Measurements from ENCODE around the gene TAS2R40. TPM values are rescaled to one million over a fixed set of nuclear protein-coding genes. Genes with fewer than 3 reads are reported as not detected.

The TAS2R40 gene
- total and polyA plus RNA-seq, 12 donors: not detected

DNA sequence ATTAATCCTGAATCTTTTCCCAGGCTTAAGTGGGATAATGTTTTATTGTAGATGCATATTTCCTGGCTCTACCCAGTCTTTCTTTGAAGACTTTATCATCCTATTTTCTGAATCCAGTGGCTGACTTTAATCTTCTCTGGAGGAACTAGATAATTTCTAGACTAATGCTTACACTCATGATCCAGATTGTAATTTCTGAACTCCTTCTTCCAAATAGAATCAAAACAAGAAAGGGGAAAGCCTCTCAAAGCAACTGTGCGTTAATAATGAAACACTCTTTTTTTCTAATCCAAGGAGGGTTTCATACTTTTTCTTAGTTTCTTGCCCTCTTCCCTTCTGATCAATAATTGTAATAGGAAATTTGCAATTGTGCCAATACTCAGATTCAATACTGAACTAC, 49.4 kb downstream of the TAS2R40 start:
- WGBS, 4 donors: 91 to 95% (median 93%) methylated on average over 1 of the region's 1 CpG
- Histone ChIP-seq H3K4me3 (no peak overlapping the region), H3K9me3 (replicated peaks in 1 of 3) (no peaks in the 10 kb centered on the region), H3K27ac (no peak overlapping the region), H3K27me3 (no peaks in the 10 kb centered on the region), H3K36me3 (replicated peaks in 1 of 2) (peaks cover 0 to 35% of the 10 kb centered on the region in 2 donors), H3K4me1 (replicated peaks in 1 of 2) (no peaks in the 10 kb centered on the region)
- intact Hi-C loops (cut with DNase I): no loop called here
- DNase-seq: no peak
- no peak for TF ChIP-seq POLR2A (IDR thresholded peaks at IDR 0.05)
- TF ChIP-seq, protein P1, sequence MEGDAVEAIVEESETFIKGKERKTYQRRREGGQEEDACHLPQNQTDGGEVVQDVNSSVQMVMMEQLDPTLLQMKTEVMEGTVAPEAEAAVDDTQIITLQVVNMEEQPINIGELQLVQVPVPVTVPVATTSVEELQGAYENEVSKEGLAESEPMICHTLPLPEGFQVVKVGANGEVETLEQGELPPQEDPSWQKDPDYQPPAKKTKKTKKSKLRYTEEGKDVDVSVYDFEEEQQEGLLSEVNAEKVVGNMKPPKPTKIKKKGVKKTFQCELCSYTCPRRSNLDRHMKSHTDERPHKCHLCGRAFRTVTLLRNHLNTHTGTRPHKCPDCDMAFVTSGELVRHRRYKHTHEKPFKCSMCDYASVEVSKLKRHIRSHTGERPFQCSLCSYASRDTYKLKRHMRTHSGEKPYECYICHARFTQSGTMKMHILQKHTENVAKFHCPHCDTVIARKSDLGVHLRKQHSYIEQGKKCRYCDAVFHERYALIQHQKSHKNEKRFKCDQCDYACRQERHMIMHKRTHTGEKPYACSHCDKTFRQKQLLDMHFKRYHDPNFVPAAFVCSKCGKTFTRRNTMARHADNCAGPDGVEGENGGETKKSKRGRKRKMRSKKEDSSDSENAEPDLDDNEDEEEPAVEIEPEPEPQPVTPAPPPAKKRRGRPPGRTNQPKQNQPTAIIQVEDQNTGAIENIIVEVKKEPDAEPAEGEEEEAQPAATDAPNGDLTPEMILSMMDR (IDR thresholded peaks at IDR 0.05): no peak

Small RNA genes within 50 kb of the gene (small RNA-seq; reads per million reads assigned to genes)
- gene AC073342.3: 0 reads per million in 2 donors

Other genes starting within 250 kb of the TAS2R40 start
- gene OR9A2, start 194.9 kb upstream of the TAS2R40 start, total RNA-seq: under 1 TPM in 1 of 9 donors, not detected in 8; 0.78 TPM
- gene OR9A2, start 194.9 kb upstream of the TAS2R40 start, polyA plus RNA-seq: not detected
- not detected for gene OR6V1, start 169.7 kb upstream of the TAS2R40 start, total RNA-seq
- gene OR6V1, start 169.7 kb upstream of the TAS2R40 start, polyA plus RNA-seq: not detected
- gene PIP, start 90.0 kb upstream of the TAS2R40 start, total RNA-seq: not detected
- gene PIP, start 90.0 kb upstream of the TAS2R40 start, polyA plus RNA-seq: not detected
- not detected for gene TAS2R39, start 38.6 kb upstream of the TAS2R40 start, total RNA-seq
- gene TAS2R39, start 38.6 kb upstream of the TAS2R40 start, polyA plus RNA-seq: not detected
- gene GSTK1, start 41.4 kb downstream of the TAS2R40 start, total RNA-seq: 100 to 1,000 TPM; 155 to 333 (median 210) TPM
- 100 to 1,000 TPM; 173 to 240 (median 229) TPM for gene GSTK1, start 41.4 kb downstream of the TAS2R40 start, polyA plus RNA-seq
- gene TMEM139, start 62.9 kb downstream of the TAS2R40 start, total RNA-seq: 1 to 10 TPM in 7 of 9 donors, under 1 TPM in 2; 0.54 to 4.8 (median 2.4) TPM
- gene TMEM139, start 62.9 kb downstream of the TAS2R40 start, polyA plus RNA-seq: 1 to 10 TPM; 1.9 to 7.5 (median 3.9) TPM
- gene CASP2, start 66.3 kb downstream of the TAS2R40 start, total RNA-seq: 10 to 100 TPM in 7 of 9 donors, 1 to 10 TPM in 2; 8.9 to 25.4 (median 13.4) TPM
- gene CASP2, start 66.3 kb downstream of the TAS2R40 start, polyA plus RNA-seq: 10 to 100 TPM in 1 of 3 donors, 1 to 10 TPM in 2; 4.6 to 16.1 (median 5.3) TPM
- under 1 TPM in 2 of 9 donors, not detected in 7; under 0.01 to 0.18 TPM for gene CLCN1, start 94.1 kb downstream of the TAS2R40 start, total RNA-seq
- under 1 TPM in 2 of 3 donors, not detected in 1; 0.07 to 0.32 TPM for gene CLCN1, start 94.1 kb downstream of the TAS2R40 start, polyA plus RNA-seq
- gene FAM131B, start 140.7 kb downstream of the TAS2R40 start, total RNA-seq: 1 to 10 TPM in 2 of 9 donors, under 1 TPM in 7; 0.10 to 1.7 (median 0.57) TPM
- gene FAM131B, start 140.7 kb downstream of the TAS2R40 start, polyA plus RNA-seq: under 1 TPM; 0.20 to 0.40 (median 0.29) TPM
- gene ZYX, start 159.3 kb downstream of the TAS2R40 start, total RNA-seq: 100 to 1,000 TPM in 2 of 9 donors, 10 to 100 TPM in 6, 1 to 10 TPM in 1; 5.0 to 112 (median 76.9) TPM
- 100 to 1,000 TPM in 2 of 3 donors, 10 to 100 TPM in 1; 34.8 to 152 (median 117) TPM for gene ZYX, start 159.3 kb downstream of the TAS2R40 start, polyA plus RNA-seq
- gene EPHA1, start 186.8 kb downstream of the TAS2R40 start, total RNA-seq: 1 to 10 TPM in 1 of 9 donors, under 1 TPM in 5, not detected in 3; 0.14 to 1.3 (median 0.51) TPM
- 1 to 10 TPM in 1 of 3 donors, under 1 TPM in 2; 0.07 to 1.2 (median 0.40) TPM for gene EPHA1, start 186.8 kb downstream of the TAS2R40 start, polyA plus RNA-seq
- under 1 TPM in 1 of 9 donors, not detected in 8; 0.42 TPM for gene TAS2R60, start 221.4 kb downstream of the TAS2R40 start, total RNA-seq
- not detected for gene TAS2R60, start 221.4 kb downstream of the TAS2R40 start, polyA plus RNA-seq